ENCODE measurements around the gene AMPD2. TPM values are rescaled to one million over a fixed set of nuclear protein-coding genes. Genes with fewer than 3 reads are reported as not detected.
"Not testable (repeated sequence)": the region's sequence is repeated elsewhere in the genome, so short reads cannot be mapped to it uniquely, and the experiment has no call there.

Gene AMPD2
- total and polyA plus RNA-seq, 7 donors, result 6.5 to 47.5 (median 21.4) TPM

DNA sequence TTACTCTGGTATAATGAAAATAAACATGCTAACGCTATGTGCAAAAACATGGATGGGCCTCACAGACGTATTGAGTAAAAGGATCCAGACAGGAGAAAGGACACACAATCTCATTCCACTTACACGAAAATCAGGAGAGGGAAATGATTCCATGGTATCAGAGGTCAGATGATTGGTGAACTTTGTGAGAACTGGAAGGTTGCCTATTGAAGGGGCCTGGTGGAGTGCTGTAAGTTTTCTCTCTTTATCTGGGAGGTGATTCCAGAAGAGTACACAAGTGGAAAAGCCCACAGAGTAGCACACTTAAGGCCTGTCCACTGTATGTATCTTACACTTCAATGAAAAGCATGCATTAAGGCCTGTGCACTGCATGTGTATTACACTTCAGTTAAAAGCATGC lies 57.8 kb downstream of the AMPD2 start:
- 78 to 90% methylated on average over 3 of the region's 3 CpGs for WGBS, 2 donors
- peaks cover 0 to 6% (median 0%) of the 10 kb centered on the region in 4 donors for H3K36me3 ChIP-seq
- no peak for TF ChIP-seq POLR2A (IDR thresholded peaks at IDR 0.05)
- no peak for TF ChIP-seq POLR2AphosphoS5 (IDR thresholded peaks at IDR 0.05)
- TF ChIP-seq, protein P1, sequence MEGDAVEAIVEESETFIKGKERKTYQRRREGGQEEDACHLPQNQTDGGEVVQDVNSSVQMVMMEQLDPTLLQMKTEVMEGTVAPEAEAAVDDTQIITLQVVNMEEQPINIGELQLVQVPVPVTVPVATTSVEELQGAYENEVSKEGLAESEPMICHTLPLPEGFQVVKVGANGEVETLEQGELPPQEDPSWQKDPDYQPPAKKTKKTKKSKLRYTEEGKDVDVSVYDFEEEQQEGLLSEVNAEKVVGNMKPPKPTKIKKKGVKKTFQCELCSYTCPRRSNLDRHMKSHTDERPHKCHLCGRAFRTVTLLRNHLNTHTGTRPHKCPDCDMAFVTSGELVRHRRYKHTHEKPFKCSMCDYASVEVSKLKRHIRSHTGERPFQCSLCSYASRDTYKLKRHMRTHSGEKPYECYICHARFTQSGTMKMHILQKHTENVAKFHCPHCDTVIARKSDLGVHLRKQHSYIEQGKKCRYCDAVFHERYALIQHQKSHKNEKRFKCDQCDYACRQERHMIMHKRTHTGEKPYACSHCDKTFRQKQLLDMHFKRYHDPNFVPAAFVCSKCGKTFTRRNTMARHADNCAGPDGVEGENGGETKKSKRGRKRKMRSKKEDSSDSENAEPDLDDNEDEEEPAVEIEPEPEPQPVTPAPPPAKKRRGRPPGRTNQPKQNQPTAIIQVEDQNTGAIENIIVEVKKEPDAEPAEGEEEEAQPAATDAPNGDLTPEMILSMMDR (IDR thresholded peaks at IDR 0.05), result no peak
- no peak for TF ChIP-seq EP300 (IDR thresholded peaks at IDR 0.05)
- DNase-seq, result no peak
- H3K9me3 ChIP-seq, result no peaks in the 10 kb centered on the region
- H3K27ac ChIP-seq, result no peak overlapping the region
- no peak overlapping the region for H3K4me3 ChIP-seq
- intact Hi-C loops (cut with DNase I), result no loop called here
- H3K4me1 ChIP-seq, result no peaks in the 10 kb centered on the region
- H3K27me3 ChIP-seq, result no peaks in the 10 kb centered on the region

DNA sequence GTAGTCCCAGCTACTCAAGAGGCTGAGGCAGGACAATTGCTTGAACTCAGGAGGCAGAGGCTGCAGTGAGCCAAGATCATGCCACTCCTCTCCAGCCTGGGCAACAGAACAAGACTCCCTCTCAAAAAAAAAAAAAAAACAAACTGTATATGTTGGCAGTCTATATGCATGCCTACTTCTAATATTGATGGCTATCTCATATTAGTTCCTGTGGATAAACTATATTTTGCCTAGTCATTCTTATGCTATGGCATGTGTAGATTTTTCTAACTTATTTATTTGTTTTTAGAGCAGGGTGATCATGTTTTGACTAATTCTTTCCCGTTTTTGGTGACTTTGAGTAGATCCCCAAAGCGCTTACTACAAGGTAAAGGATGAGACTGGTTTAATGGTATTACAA lies 59.0 kb downstream of the AMPD2 start:
- H3K4me1 ChIP-seq; H3K9me3 ChIP-seq; intact Hi-C loops (cut with DNase I); H3K36me3 ChIP-seq; H3K4me3 ChIP-seq; DNase-seq; H3K27me3 ChIP-seq; H3K27ac ChIP-seq: not testable (repeated sequence)
- WGBS, 2 donors, result 86% methylated on average over 2 of the region's 2 CpGs

Small RNA genes lying within 50 kb of the gene (small RNA-seq; reads per million reads assigned to genes)
- gene RNU6V, result 0 reads per million in 3 donors

Other genes starting within 250 kb of the AMPD2 start
- gene SORT1, start 221.9 kb upstream of the AMPD2 start, total RNA-seq, result 10 to 100 TPM; 33.4 to 55.1 (median 47.2) TPM
- gene SORT1, start 221.9 kb upstream of the AMPD2 start, polyA plus RNA-seq, result 10 to 100 TPM in 1 of 3 donors, 1 to 10 TPM in 2; 7.2 to 37.0 (median 8.6) TPM
- 10 to 100 TPM; 18.8 to 57.6 (median 25.8) TPM for gene PSMA5, start 193.4 kb upstream of the AMPD2 start, total RNA-seq
- gene PSMA5, start 193.4 kb upstream of the AMPD2 start, polyA plus RNA-seq, result 100 to 1,000 TPM in 1 of 3 donors, 10 to 100 TPM in 2; 89.5 to 113 (median 94.9) TPM
- 1 to 10 TPM; 2.1 to 6.9 (median 3.2) TPM for gene SYPL2, start 153.3 kb upstream of the AMPD2 start, total RNA-seq
- under 1 TPM in 2 of 3 donors, not detected in 1; under 0.01 to 0.58 TPM for gene SYPL2, start 153.3 kb upstream of the AMPD2 start, polyA plus RNA-seq
- 10 to 100 TPM in 1 of 4 donors, 1 to 10 TPM in 3; 2.0 to 12.2 (median 3.1) TPM for gene ATXN7L2, start 135.9 kb upstream of the AMPD2 start, total RNA-seq
- gene ATXN7L2, start 135.9 kb upstream of the AMPD2 start, polyA plus RNA-seq, result 1 to 10 TPM; 1.8 to 5.7 (median 2.1) TPM
- 1 to 10 TPM; 4.2 to 7.6 (median 5.4) TPM for gene CYB561D1, start 125.7 kb upstream of the AMPD2 start, total RNA-seq
- 10 to 100 TPM in 1 of 3 donors, 1 to 10 TPM in 2; 1.8 to 12.5 (median 3.9) TPM for gene CYB561D1, start 125.7 kb upstream of the AMPD2 start, polyA plus RNA-seq
- gene AMIGO1, start 110.1 kb upstream of the AMPD2 start, total RNA-seq, result 10 to 100 TPM in 1 of 4 donors, 1 to 10 TPM in 3; 6.4 to 12.1 (median 8.8) TPM
- 1 to 10 TPM in 1 of 3 donors, under 1 TPM in 2; 0.60 to 2.8 (median 0.69) TPM for gene AMIGO1, start 110.1 kb upstream of the AMPD2 start, polyA plus RNA-seq
- gene GPR61, start 80.0 kb upstream of the AMPD2 start, total RNA-seq, result 1 to 10 TPM in 1 of 4 donors, under 1 TPM in 1, not detected in 2; 0.36 to 2.2 TPM
- gene GPR61, start 80.0 kb upstream of the AMPD2 start, polyA plus RNA-seq, result under 1 TPM in 1 of 3 donors, not detected in 2; 0.07 TPM
- gene GNAI3, start 71.2 kb upstream of the AMPD2 start, total RNA-seq, result 1 to 10 TPM; 5.7 to 6.4 (median 6.1) TPM
- gene GNAI3, start 71.2 kb upstream of the AMPD2 start, polyA plus RNA-seq, result 1 to 10 TPM; 4.2 to 5.5 (median 5.2) TPM
- not detected for gene GNAT2, start 221 bp upstream of the AMPD2 start, total RNA-seq
- under 1 TPM in 1 of 3 donors, not detected in 2; 0.10 TPM for gene GNAT2, start 221 bp upstream of the AMPD2 start, polyA plus RNA-seq
- gene GSTM4, start 36.3 kb downstream of the AMPD2 start, total RNA-seq, result 10 to 100 TPM; 31.4 to 73.1 (median 44.8) TPM
- gene GSTM4, start 36.3 kb downstream of the AMPD2 start, polyA plus RNA-seq, result 10 to 100 TPM; 47.0 to 69.4 (median 52.3) TPM
- gene GSTM2, start 48.2 kb downstream of the AMPD2 start, total RNA-seq, result 100 to 1,000 TPM in 1 of 4 donors, 10 to 100 TPM in 3; 42.5 to 139 (median 60.5) TPM
- gene GSTM2, start 48.2 kb downstream of the AMPD2 start, polyA plus RNA-seq, result 10 to 100 TPM in 2 of 3 donors, 1 to 10 TPM in 1; 4.9 to 22.3 (median 12.6) TPM
- gene GSTM1, start 68.0 kb downstream of the AMPD2 start, total RNA-seq, result 10 to 100 TPM in 1 of 4 donors, not detected in 3; 12.7 TPM
- 10 to 100 TPM in 2 of 3 donors, under 1 TPM in 1; 0.39 to 27.6 (median 21.3) TPM for gene GSTM1, start 68.0 kb downstream of the AMPD2 start, polyA plus RNA-seq
- 1 to 10 TPM; 2.7 to 8.0 (median 3.5) TPM for gene GSTM5, start 92.4 kb downstream of the AMPD2 start, total RNA-seq
- 10 to 100 TPM in 1 of 3 donors, 1 to 10 TPM in 2; 2.5 to 11.4 (median 2.7) TPM for gene GSTM5, start 92.4 kb downstream of the AMPD2 start, polyA plus RNA-seq
- 100 to 1,000 TPM in 3 of 4 donors, 10 to 100 TPM in 1; 61.1 to 143 (median 122) TPM for gene GSTM3, start 121.2 kb downstream of the AMPD2 start, total RNA-seq
- 10 to 100 TPM; 21.6 to 64.3 (median 40.2) TPM for gene GSTM3, start 121.2 kb downstream of the AMPD2 start, polyA plus RNA-seq
- gene EPS8L3, start 144.1 kb downstream of the AMPD2 start, total RNA-seq, result 1 to 10 TPM in 2 of 4 donors, not detected in 2; 1.1 to 1.4 TPM
- gene EPS8L3, start 144.1 kb downstream of the AMPD2 start, polyA plus RNA-seq, result 100 to 1,000 TPM in 1 of 3 donors, 10 to 100 TPM in 2; 81.7 to 212 (median 84.4) TPM

All from sigmoid colon (tissue), 7 donors.